HG03025 (cell line): Measurements from ENCODE around the gene TFG.
"Not testable (repeated sequence)": the region's sequence is repeated elsewhere in the genome, so short reads cannot be mapped to it uniquely, and the experiment has no call there.

Experiments
- ATAC-seq: cut with Tn5 transposase; IDR thresholded peaks from one replicate; pipeline ENCODE4 v1.9.1; 2021; ENCODE audit warnings: mild to moderate bottlenecking, moderate library complexity; ENCODE audit not compliant: unreplicated experiment, low FRiP score

The TFG gene

DNA sequence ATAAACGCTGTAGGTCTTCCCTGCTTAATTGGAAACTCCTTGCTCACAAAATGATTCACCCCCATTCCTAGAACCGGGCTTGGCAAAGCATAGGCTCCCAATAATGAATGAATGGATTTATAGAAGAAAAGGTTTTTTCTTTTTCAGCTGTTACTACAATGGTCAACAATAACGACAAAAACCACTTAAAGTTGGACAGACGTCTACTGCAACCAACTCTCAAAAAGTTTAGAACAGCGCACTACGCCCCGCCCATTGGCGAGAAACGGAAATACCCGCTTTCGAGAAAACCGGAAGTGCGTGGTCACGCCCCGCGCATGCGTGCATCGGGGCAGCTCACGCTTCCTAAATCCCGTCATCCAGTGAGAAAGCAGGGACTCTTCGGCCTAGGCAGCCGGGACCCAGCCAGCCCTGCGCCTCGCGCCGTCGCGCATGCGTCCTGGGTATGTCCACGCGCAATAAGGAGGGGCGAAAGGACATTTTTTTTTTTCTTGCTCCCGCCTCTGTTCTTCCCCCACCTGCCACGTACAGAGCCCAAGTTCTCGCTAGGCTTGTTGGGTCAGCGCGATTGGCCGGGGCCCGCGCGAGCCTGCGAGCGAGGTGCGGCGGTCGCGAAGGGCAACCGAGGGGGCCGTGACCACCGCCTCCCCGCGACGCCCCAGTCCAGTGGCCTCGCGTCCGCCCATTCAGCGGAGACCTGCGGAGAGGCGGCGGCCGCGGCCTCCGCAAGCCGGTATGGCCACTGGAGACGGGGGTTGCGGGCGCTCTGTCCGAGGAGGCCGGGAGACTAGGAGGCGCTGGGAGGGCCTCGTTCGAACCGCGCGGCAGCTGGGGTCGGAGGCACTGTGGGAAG lies at the start of gene TFG:
TFG (plus strand) TSS at position 506 of the 853 bp plus-strand sequence. CDS start 4,192 bp downstream, outside the sequence.
- peak; percentile 97 for ATAC-seq

DNA sequence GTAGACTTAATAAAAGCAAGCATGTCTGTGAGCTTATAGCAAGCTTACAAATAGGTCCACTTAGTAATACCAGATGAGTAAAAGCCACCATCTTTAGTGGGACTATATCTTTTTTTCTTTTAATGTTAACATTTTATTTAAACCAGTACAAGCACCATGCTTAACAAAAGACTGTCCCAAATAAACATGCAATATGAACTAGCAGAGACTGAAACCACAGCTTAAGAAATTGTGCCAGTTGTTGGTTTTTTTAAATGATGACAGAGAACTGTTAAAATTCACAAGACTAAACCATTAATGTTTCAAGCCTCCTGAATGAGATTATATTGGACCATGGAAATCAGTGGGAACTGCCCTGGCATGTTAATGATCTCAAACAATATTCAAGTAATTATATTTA lies 48.0 kb upstream of the TFG start:
- not testable (repeated sequence) for ATAC-seq

GRCh38 chr3:100662113-100662823 lies 47.0 kb upstream of the TFG start:
- ATAC-seq: no peak

DNA sequence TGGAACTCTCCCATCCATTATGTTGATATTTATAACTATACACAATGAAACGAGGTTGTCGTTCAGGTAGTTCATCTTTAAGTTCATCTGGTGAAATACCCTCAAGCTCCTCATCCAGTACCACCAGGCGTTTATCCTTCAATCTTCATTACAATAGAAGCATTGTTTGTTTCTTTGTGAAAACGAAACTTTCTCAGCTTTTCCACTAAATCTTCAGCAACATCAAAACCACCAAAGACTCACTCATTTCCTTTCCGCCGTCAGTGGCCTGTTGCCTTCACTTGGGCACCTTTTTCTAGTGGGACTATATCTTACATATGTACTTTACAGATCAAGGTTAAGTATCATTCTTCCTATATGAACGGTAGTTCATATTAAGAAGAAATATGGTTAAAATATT lies 44.1 kb upstream of the TFG start:
- ATAC-seq: no peak

DNA sequence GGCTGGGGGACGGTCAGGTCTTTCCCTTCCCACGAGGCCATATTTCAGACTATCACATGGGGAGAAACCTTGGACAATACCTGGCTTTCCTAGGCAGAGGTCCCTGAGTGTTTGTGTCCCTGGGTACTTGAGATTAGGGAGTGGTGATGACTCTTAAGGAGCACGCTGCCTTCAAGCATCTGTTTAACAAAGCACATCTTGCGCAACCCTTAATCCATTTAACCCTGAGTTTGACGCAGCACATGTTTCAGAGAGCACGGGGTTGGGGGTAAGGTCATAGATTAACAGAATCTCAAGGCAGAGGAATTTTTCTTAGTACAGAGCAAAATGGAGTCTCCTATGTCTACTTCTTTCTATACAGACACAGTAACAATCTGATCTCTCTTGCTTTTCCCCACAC lies 42.6 kb upstream of the TFG start:
- not testable (repeated sequence) for ATAC-seq

DNA sequence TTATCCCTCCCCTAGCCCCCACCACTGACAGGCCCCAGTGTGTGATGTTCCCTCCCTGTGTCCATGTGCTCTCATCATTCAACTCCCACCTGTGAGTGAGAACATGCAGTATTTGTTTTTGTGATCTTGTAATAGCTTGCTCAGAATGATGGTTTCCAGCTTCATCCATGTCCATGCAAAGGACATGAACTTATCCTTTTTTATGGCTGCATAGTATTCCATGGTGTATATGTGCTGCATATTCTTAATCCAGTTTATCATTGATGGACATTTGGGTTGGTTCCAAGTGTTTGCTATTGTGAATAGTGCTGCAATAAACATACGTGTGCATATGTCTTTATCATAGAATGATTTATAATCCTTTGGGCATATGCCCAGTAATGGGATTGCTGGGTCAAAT lies 42.0 kb upstream of the TFG start:
- ATAC-seq: not testable (repeated sequence)

GRCh38 chr3:100670995-100671394 lies 38.3 kb upstream of the TFG start:
- ATAC-seq: not testable (repeated sequence)

DNA sequence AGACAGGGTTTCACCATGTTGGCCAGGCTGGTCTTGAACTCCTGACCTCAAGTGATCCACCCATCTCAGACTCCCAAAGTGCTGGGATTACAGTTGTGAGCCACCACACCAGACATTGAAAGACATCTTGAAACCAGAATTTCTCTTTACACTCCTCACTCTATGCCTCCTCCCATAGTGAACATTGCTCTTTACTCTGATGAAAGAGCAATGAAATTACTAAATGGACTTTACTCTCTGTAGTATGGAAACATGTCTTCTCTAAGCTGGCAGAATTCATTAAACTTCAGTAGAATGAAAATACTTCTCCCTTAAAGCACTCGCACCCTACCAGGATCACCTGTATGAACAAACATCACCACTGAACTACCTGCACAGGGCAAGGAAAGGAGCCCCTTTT lies 27.8 kb upstream of the TFG start:
- ATAC-seq: no peak

DNA sequence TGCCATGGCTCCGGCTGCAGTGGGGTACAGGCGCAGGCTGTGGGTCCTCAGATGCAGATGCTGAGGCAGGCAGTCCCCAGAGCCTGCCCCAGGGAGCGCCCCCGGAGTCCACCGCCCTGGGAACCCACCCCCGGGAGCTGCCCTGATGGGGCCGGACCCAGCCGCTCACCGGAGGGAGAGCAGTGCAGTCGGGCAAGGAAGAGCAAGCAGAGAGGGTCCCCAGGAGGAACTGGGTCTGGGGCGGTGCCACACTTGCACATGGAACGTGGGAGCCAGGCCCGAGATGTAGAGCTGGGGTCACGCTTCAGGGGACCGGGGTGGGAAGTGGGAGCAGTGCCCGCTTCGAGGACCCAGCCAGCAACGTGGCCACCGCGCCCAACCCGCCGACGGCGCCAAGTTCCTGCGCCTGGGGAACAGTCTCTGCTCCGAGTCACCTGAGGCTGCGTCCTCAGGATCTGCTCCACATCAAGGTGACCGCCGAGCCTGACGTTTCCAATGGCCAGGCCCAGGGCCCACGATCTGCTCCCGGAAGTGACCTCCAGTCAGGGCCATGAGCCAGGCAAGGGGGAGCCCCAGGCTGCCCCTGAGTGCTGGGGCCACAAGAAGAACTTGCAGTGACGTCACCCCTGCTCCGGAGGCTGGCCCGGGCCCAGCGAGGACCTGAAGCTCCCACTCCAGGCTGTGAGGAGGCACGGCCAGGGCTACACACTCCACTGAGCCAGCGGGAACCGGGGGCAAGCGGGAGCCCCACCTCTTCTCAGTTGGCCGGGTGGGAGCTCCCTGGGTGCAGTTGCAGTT lies 27.0 kb upstream of the TFG start:
- ATAC-seq: no peak

DNA sequence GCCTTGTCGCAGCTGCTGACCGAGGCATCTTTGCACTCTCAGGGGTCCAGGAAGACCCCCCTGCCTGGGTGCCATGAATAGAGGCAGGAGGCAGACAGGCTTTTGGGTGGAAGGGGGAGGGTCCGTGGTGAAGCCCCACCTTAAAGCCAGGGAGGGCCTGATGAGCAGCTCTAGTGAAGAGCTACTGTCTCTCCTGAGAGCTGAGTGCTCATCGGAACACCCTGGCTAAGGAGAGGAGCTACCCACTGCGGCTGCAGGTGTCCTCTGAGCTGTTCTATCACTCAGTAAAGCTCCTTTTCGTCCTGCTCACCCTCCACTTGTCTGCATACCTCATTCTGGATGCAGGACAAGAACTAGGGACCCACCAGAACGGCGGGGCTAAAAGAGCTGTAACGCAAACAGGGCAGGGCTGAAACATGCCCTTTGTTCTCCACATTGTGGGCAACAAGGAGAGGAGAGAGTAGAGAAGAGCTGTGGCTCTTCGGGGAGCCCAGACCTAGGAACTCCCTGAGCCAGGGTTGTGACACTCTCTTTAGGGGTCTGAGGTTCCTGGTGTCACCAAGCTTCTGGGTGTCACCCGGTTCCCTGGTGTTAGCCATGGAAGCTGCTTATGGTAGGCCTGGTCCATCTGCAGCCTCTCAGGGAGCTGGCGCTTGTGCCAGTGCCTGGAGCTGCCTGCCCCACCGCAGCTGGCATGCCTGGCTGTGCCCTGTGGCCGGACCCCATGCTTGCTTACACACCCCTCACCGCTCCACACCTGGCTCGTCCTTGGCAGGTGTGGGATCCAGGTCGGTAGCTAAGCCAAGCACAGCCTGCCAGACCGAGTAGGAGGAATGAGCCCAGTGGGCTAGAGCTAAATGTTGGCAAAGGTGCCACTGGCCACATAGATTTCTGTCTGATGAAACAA lies 26.2 kb upstream of the TFG start:
- no peak for ATAC-seq

DNA sequence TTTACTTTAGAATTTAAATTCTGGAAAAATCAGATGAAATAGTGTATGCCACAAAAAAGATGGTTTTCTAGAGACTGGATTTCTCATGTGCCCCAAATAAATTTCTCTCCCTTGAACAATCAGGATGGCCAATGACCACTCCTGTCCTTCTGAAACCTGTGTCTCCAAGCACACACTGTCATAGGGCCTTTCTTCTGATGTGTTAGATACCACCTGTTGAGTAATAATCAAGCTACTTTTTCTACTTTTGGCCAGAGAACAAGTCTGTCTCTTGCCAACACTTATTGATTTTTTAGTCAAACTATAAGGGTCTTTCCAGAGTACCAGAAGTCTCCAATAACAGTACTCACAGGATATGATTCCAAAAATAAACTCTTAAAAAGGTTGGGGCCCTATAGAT lies 16.1 kb upstream of the TFG start:
- ATAC-seq: no peak

GRCh38 chr3:100695696-100696095 lies 13.6 kb upstream of the TFG start:
- no peak for ATAC-seq

DNA sequence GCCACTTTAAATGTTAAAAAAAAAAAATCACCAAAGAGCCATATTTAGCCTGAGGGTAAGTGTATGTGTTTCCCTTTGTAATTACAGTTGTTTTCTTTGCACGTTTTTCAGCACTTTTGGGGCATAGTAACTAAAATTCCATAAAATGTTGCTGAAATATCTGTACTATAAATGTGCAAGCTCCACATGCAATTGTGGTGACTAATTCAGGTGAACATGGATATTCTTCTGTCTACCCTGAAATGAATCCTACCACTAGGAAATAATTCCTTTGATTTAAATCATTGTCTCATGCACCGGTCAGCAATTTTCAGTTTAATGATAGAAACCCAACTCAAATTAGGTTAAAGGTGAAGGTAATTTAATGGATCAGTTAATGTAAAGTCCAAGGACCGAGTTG lies 13.1 kb upstream of the TFG start:
- ATAC-seq: no peak

- ATAC-seq: no peak
Measured at GRCh38 chr3:100697172-100697571, 12.1 kb upstream of the TFG start.

GRCh38 chr3:100697723-100698285 lies 11.5 kb upstream of the TFG start:
- ATAC-seq: no peak

- no peak for ATAC-seq
Measured at GRCh38 chr3:100698736-100699135, 10.6 kb upstream of the TFG start.

DNA sequence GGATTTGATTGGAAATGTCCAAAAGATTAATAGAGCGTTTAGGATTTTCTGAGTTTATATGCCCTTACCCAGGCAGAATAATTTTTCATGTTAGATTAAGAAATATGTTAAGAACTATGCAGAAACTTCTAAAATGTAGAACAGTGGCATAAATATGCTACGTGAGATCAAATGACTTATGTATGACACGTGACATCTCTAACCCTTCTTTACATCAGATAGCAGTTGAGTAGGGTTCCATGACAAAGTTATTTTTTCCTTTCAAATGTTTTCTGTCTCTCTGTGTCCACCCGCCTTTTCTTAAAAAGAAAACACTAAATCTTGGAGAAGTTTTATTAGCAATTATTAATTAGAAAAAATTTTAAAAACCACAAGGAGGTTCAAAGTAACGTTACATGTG lies 8.6 kb upstream of the TFG start:
- ATAC-seq: no peak

- no peak for ATAC-seq
Measured at GRCh38 chr3:100702082-100702979, 7.0 kb upstream of the TFG start.

DNA sequence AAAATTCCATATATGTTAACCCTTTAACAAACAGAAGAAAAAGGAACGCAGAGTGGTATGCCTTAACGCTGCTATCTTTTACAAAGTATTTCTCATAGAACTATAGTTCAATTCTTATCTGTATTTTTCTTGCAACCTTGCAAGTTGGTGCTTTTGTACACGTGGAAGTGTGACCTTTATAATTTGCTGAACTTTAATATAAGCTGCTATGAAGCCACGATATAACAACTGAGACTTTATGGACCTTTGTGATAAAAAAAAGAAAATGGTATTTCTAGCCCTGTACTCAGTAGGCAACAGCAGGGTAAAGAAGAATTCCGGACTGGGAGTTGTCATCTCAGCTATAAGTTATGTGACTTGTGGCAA lies 6.3 kb upstream of the TFG start:
- ATAC-seq: no peak
